MCF 10A (cell line): ENCODE results near the gene CCDC6. TPM values are rescaled to one million over a fixed set of nuclear protein-coding genes. Genes with fewer than 3 reads are reported as not detected.

Experiments used
- BruUV-seq: library from RNA; stranded (reverse); fragments of 400-500 nt; replicated peaks from 2 replicates; lab custom pipeline; 2021; lab: Mats Ljungman, UMichigan
- CTCF ChIA-PET: fragments of 300-600 bp; sonication (Branson Sonifier 250); formaldehyde crosslinking; extraction: SDS; loops from one replicate; lab custom pipeline; 2021; ENCODE audit warnings: antibody characterized with exemption, inconsistent platforms; lab: Yijun Ruan, JAX
- POLR2A ChIA-PET: fragments of 300-600, 350-650 bp; sonication (Branson Sonifier 250); formaldehyde crosslinking; extraction: SDS; loops from one replicate; lab custom pipeline; 2020; ENCODE audit warnings: antibody characterized with exemption, inconsistent platforms; lab: Yijun Ruan, JAX
- DNase-seq: peaks from one replicate; pipeline ENCODE4 v3.0.0-alpha.2; 2018; ENCODE audit not compliant: unreplicated experiment
- H3K27ac Mint-ChIP-seq: one replicate; pipeline ENCODE4 v1.8.0; 2022; ENCODE audit warnings: mild to moderate bottlenecking, low read depth, mixed read lengths; ENCODE audit not compliant: unreplicated experiment
- H3K27me3 Mint-ChIP-seq: one replicate; pipeline ENCODE4 v1.8.0; 2022; ENCODE audit warnings: mixed read lengths; ENCODE audit not compliant: insufficient read depth, unreplicated experiment
- H3K36me3 Mint-ChIP-seq: one replicate; pipeline ENCODE4 v1.8.0; 2022; ENCODE audit warnings: mild to moderate bottlenecking, moderate library complexity, mixed read lengths; ENCODE audit not compliant: insufficient read depth, unreplicated experiment
- H3K4me1 Mint-ChIP-seq: one replicate; pipeline ENCODE4 v1.8.0; 2022; ENCODE audit warnings: mixed read lengths; ENCODE audit not compliant: insufficient read depth, unreplicated experiment
- H3K4me3 Mint-ChIP-seq: one replicate; pipeline ENCODE4 v1.8.0; 2022; ENCODE audit warnings: mild to moderate bottlenecking, moderate library complexity, mixed read lengths; ENCODE audit not compliant: unreplicated experiment
- H3K9me3 Mint-ChIP-seq: one replicate; pipeline ENCODE4 v1.8.0; 2022; ENCODE audit warnings: mixed read lengths; ENCODE audit not compliant: unreplicated experiment
- CTCF ChIP-seq: fragments of 200-600 bp; IDR thresholded peaks from one replicate; pipeline ENCODE4 v1.8.0; 2022; ENCODE audit warnings: antibody characterized with exemption, mild to moderate bottlenecking; ENCODE audit not compliant: unreplicated experiment
- intact Hi-C: fragments of 100-400 bp; cut with micrococcal nuclease; formaldehyde crosslinking; loops from 2 replicates; pipeline ENCODE4 v1.14.1; 2022
- total RNA-seq: library from RNA; stranded (reverse); gene quantifications from 2 replicates; pipeline ENCODE4 v1.2.3, GENCODE V29; 2022

CCDC6 gene
- total RNA-seq, 1 experiment from 2014 or later, result 66.4 TPM

- no peak for DNase-seq
- POLR2A ChIA-PET, result no interaction called here
- no TSS peak for BruUV-seq
- TF ChIP-seq CTCF, result no peak
- H3K36me3 Mint-ChIP-seq, result peaks cover 17% of the 10 kb centered on the region
- no peaks in the 10 kb centered on the region for H3K27me3 Mint-ChIP-seq
- no peaks in the 10 kb centered on the region for H3K9me3 Mint-ChIP-seq
- intact Hi-C loops, result no loop called here
- H3K4me1 Mint-ChIP-seq, result peaks cover 2% of the 10 kb centered on the region
- H3K4me3 Mint-ChIP-seq, result no peak overlapping the region
- CTCF ChIA-PET, result interaction anchor here (0.6 to 2.8 kb wide), 6 partner anchors 11 to 388 kb away, joined by 3 to 12 read pairs (median 4); no protein-coding TSS in a partner anchor
- H3K27ac Mint-ChIP-seq, result no peak overlapping the region
These were observed 86.7 kb downstream of the CCDC6 start for GRCh38 chr10:59819683-59820082.

GRCh38 chr10:59819265-59819664 lies 87.1 kb downstream of the CCDC6 start:
- CTCF ChIA-PET, result interaction anchor here (0.7 to 2.8 kb wide), 5 partner anchors 11 to 331 kb away, joined by 3 to 12 read pairs (median 5); no protein-coding TSS in a partner anchor
- no peaks in the 10 kb centered on the region for H3K9me3 Mint-ChIP-seq
- POLR2A ChIA-PET, result no interaction called here
- DNase-seq, result no peak
- no peak overlapping the region for H3K4me3 Mint-ChIP-seq
- BruUV-seq, result no TSS peak
- peaks cover 19% of the 10 kb centered on the region for H3K36me3 Mint-ChIP-seq
- peaks cover 5% of the 10 kb centered on the region for H3K4me1 Mint-ChIP-seq
- no peak overlapping the region for H3K27ac Mint-ChIP-seq
- no peaks in the 10 kb centered on the region for H3K27me3 Mint-ChIP-seq
- intact Hi-C loops, result no loop called here
- no peak for TF ChIP-seq CTCF

- no TSS peak for BruUV-seq
- ChIA-PET CTCF (interaction anchor here (0.7 to 1.8 kb wide), 6 partner anchors 14 to 528 kb away, joined by 3 to 7 read pairs (median 4); partner anchors contain the start of gene CCDC6), POLR2A (no interaction called here)
- no peak for TF ChIP-seq CTCF
- Mint-ChIP-seq H3K4me3 (no peak overlapping the region), H3K4me1 (peaks cover 5% of the 10 kb centered on the region), H3K27ac (no peak overlapping the region), H3K36me3 (peaks cover 28% of the 10 kb centered on the region), H3K9me3 (no peaks in the 10 kb centered on the region), H3K27me3 (no peaks in the 10 kb centered on the region)
- DNase-seq, result no peak
- intact Hi-C loops, result no loop called here
These were observed 88.6 kb downstream of the CCDC6 start for GRCh38 chr10:59817773-59818172.

- CTCF ChIA-PET, result no interaction called here
- no peaks in the 10 kb centered on the region for H3K27me3 Mint-ChIP-seq
These were observed 91.5 kb downstream of the CCDC6 start for GRCh38 chr10:59814878-59815277.

More at GRCh38 chr10:59814878-59815277, 91.5 kb downstream of the CCDC6 start:
- Mint-ChIP-seq H3K4me3 (no peak overlapping the region), H3K36me3 (peaks cover 40% of the 10 kb centered on the region), H3K4me1 (peaks cover 5% of the 10 kb centered on the region), H3K27ac (no peak overlapping the region), H3K9me3 (no peaks in the 10 kb centered on the region)
- no TSS peak for BruUV-seq
- intact Hi-C loops, result no loop called here
- POLR2A ChIA-PET, result interaction anchor here (0.6 kb wide), 1 partner anchor 27 kb away, joined by 3 read pairs; no protein-coding TSS in a partner anchor
- TF ChIP-seq CTCF, result no peak
- DNase-seq, result no peak
